GM19395 (cell line): Measurements from ENCODE around the gene HMCN1.

Experiments
- ATAC-seq: cut with Tn5 transposase; IDR thresholded peaks from one replicate; pipeline ENCODE4 v1.9.1; 2021; ENCODE audit warnings: mild to moderate bottlenecking, moderate library complexity; ENCODE audit not compliant: unreplicated experiment

The HMCN1 gene

GRCh38 chr1:186002406-186002805 lies 268.2 kb downstream of the HMCN1 start:
- ATAC-seq, result no peak

- no peak for ATAC-seq
Observed at GRCh38 chr1:186009039-186009737, 275.0 kb downstream of the HMCN1 start.

GRCh38 chr1:186014370-186015037 lies 280.3 kb downstream of the HMCN1 start:
- no peak for ATAC-seq

- no peak for ATAC-seq
Observed at GRCh38 chr1:186016856-186017255, 282.7 kb downstream of the HMCN1 start.

- ATAC-seq, result no peak
Observed at GRCh38 chr1:186022184-186022583, 288.0 kb downstream of the HMCN1 start.

GRCh38 chr1:186026946-186027345 lies 292.8 kb downstream of the HMCN1 start:
- ATAC-seq, result no peak

GRCh38 chr1:186027621-186028020 lies 293.4 kb downstream of the HMCN1 start:
- no peak for ATAC-seq

GRCh38 chr1:186030453-186030852 lies 296.3 kb downstream of the HMCN1 start:
- no peak for ATAC-seq

GRCh38 chr1:186033847-186034271 lies 299.7 kb downstream of the HMCN1 start:
- ATAC-seq, result no peak

GRCh38 chr1:186042230-186042629 lies 308.0 kb downstream of the HMCN1 start:
- ATAC-seq, result no peak

- ATAC-seq, result no peak
Observed at GRCh38 chr1:186043296-186043695, 309.1 kb downstream of the HMCN1 start.

- ATAC-seq, result no peak
Observed at GRCh38 chr1:186044079-186044685, 310.0 kb downstream of the HMCN1 start.

GRCh38 chr1:186046437-186047211 lies 312.4 kb downstream of the HMCN1 start:
- no peak for ATAC-seq

- no peak for ATAC-seq
Observed at GRCh38 chr1:186050360-186050759, 316.2 kb downstream of the HMCN1 start.

GRCh38 chr1:186054003-186054402 lies 319.8 kb downstream of the HMCN1 start:
- ATAC-seq, result no peak

GRCh38 chr1:186054932-186055331 lies 320.7 kb downstream of the HMCN1 start:
- ATAC-seq, result no peak

GRCh38 chr1:186055846-186056245 lies 321.7 kb downstream of the HMCN1 start:
- no peak for ATAC-seq

- no peak for ATAC-seq
Observed at GRCh38 chr1:186057086-186057485, 322.9 kb downstream of the HMCN1 start.

- no peak for ATAC-seq
Observed at GRCh38 chr1:186059311-186059710, 325.1 kb downstream of the HMCN1 start.

- no peak for ATAC-seq
Observed at GRCh38 chr1:186059752-186060151, 325.6 kb downstream of the HMCN1 start.

- ATAC-seq, result no peak
Observed at GRCh38 chr1:186060226-186060625, 326.0 kb downstream of the HMCN1 start.
